H1 (cell line): ENCODE measurements around the gene PSD2.

Source experiments
- MAFK ChIP-seq: IDR thresholded peaks from 2 replicates; pipeline ENCODE4 v1.6.1; 2012; ENCODE audit warnings: low read depth, mild to moderate bottlenecking, improper control_type of control experiment, low read length
- POLR2A ChIP-seq, 2 experiments: IDR thresholded peaks; 1 replicate in 1 of 2; 2 replicates in 1 of 2; pipeline ENCODE4 v1.6.1; 2011; ENCODE audit warnings: low read depth in 2 of 2, low read length in 2 of 2, mild to moderate bottlenecking in 2 of 2; ENCODE audit errors: control extremely low read depth in 1 of 2
- RNF2 ChIP-seq: fragments of 200-900, 300-1000 bp; sonication (generic); IDR thresholded peaks from 2 replicates; pipeline ENCODE4 v1.7.1; 2016; ENCODE audit warnings: borderline replicate concordance, low read depth, mild to moderate bottlenecking, antibody characterized with exemption, low read length; ENCODE audit not compliant: poor library complexity, severe bottlenecking; ENCODE audit errors: missing control alignments

DNA sequence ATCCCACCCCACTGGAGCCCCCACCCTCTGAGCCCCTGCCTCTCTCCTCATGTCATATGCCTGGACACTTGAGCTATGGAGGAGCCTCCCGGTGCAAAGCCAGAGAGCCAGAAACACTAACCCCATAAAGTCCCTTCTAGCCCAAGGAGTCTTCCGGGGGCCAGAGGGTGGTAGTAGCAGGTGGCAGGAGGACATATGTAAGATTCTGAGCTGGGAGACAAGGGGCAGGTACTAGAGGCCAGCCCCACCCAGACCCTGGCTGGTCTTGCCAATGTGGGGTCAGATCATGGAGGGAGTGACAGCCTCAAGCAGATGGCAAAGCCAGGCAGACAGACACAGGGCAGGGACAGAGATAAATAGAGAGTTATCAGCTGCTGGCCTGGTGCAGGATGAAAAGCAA lies 63.4 kb downstream of the PSD2 start:
- TF ChIP-seq POLR2A (IDR thresholded peaks at IDR 0.05; ENCODE audit: control extremely low read depth in 1 of 2, low read depth in 2 of 2, low read length in 2 of 2) (no peak), RNF2 (no peak), MAFK (no peak)
